Naive B cell (primary cell): Measurements from ENCODE around the gene SKP2. TPM values are rescaled to one million over a fixed set of nuclear protein-coding genes. Genes with fewer than 3 reads are reported as not detected.
A peak's percentile ranks its signal among the peaks of the same experiment; 100 is the strongest.
"Not testable (repeated sequence)": the region's sequence is repeated elsewhere in the genome, so short reads cannot be mapped to it uniquely, and the experiment has no call there.

Experiments used
- ATAC-seq, 2 donors: fragments of 150-1000 bp; cut with Tn5 transposase; 2 replicates each; pipeline ENCODE4 v1.10.0; 2021; ENCODE audit warnings: low read depth in 2 of 2, mild to moderate bottlenecking in 2 of 2, moderate library complexity in 2 of 2
- DNase-seq: peaks from one replicate; pipeline ENCODE4 v3.0.0; 2022
- H3K27ac Mint-ChIP-seq, 6 donors: one replicate each; pipeline ENCODE4 v1.8.0; 2020 to 2022; ENCODE audit warnings: mild to moderate bottlenecking in 6 of 6, mixed read lengths in 6 of 6, moderate library complexity in 5 of 6, inconsistent platforms in 2 of 6
- H3K27me3 Mint-ChIP-seq, 3 donors: one replicate each; pipeline ENCODE4 v1.8.0; 2021 to 2022; ENCODE audit warnings: mixed read lengths in 3 of 3, mild to moderate bottlenecking in 1 of 3
- H3K36me3 Mint-ChIP-seq, 2 donors: one replicate each; pipeline ENCODE4 v1.8.0; 2020 to 2022; ENCODE audit warnings: mixed read lengths in 2 of 2, inconsistent platforms in 1 of 2, mild to moderate bottlenecking in 1 of 2
- H3K4me1 Mint-ChIP-seq, 3 donors: one replicate each; pipeline ENCODE4 v1.8.0; 2020 to 2022; ENCODE audit warnings: mixed read lengths in 3 of 3, inconsistent platforms in 1 of 3, mild to moderate bottlenecking in 1 of 3, moderate library complexity in 1 of 3
- H3K4me3 Mint-ChIP-seq, 8 donors: one replicate each; pipeline ENCODE4 v1.8.0; 2020 to 2022; ENCODE audit warnings: mild to moderate bottlenecking in 8 of 8, mixed read lengths in 8 of 8, moderate library complexity in 8 of 8, inconsistent platforms in 2 of 8
- H3K9me3 Mint-ChIP-seq, 7 donors: one replicate each; pipeline ENCODE4 v1.8.0; 2020 to 2022; ENCODE audit warnings: mixed read lengths in 7 of 7, mild to moderate bottlenecking in 5 of 7, inconsistent platforms in 2 of 7, moderate library complexity in 1 of 7
- polyA plus RNA-seq, 6 donors: library from polyadenylated mRNA; unstranded; fragments of 300-500 nt; fragmentation: Illumina TruSeq; gene quantifications; one replicate each; pipeline ENCODE4 v1.2.3, GENCODE V29; 2021; ENCODE audit warnings: low read depth in 6 of 6

The SKP2 gene
- polyA plus RNA-seq, 6 donors from 2014 or later = 17.7 to 30.8 (median 24.5) TPM

DNA sequence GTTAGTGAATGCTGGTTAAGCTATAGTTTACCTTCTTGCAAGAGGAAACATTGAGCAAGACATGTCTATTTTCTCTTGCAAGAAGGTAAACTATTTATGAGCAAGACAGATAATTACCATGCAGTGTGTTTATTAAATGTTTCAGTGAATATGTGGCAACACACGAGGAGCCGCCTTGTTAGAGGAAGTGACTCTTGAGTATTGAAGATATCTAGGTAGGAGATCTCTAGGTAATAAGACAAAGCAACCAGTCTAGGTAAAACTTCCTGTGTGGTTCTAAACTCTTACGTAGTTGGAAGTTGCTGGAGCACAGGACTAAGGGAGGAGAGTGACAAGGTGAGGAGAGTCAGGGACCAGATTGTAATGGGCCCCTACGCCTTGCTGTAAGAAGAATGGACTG is 16.8 kb downstream of the SKP2 start:
- H3K4me1 Mint-ChIP-seq = peaks cover 0 to 7% (median under 1%) of the 10 kb centered on the region in 3 donors
- H3K27ac Mint-ChIP-seq = no peak overlapping the region
- H3K9me3 Mint-ChIP-seq = no peaks in the 10 kb centered on the region
- peak overlapping the region in 1 of 8 donors; percentile 35 for H3K4me3 Mint-ChIP-seq
- peaks cover 35 to 37% of the 10 kb centered on the region in 2 donors for H3K36me3 Mint-ChIP-seq
- no peaks in the 10 kb centered on the region for H3K27me3 Mint-ChIP-seq
- ATAC-seq (no peak), DNase-seq (no peak)

DNA sequence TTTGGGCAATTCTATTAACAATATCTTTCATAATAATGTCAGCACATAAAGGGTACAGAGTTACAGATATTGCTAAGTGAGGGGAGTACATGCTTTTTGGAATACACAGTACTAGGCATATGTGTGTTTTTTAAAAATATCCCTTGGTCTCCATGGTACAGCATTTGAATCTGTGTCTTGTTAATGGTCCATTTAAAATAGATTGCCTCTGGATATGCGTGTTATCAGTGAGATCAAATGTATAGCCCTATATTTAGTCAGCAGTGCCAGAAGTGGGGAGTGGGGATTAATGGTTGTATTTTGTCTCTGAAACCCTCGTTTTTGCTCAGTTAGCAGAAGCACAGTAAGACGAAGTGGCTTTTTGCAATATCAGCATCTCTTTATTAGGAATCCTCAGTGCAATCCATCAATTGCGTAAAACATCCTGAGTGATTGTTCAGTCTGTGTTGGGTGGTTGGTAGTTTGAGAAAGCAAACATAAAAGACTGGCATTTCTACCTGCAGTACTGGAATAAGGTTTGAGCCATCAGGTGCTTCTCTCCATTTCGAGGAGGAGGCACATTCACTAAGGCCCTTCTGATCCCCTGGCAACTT is 19.0 kb downstream of the SKP2 start:
- no peak overlapping the region for H3K4me3 Mint-ChIP-seq
- ATAC-seq (no peak), DNase-seq (no peak)
- H3K27ac Mint-ChIP-seq = peak overlapping the region in 1 of 6 donors; percentile 18
- no peaks in the 10 kb centered on the region for H3K27me3 Mint-ChIP-seq
- peaks cover 0 to 3% (median 0%) of the 10 kb centered on the region in 3 donors for H3K4me1 Mint-ChIP-seq
- peaks cover 46 to 47% of the 10 kb centered on the region in 2 donors for H3K36me3 Mint-ChIP-seq
- H3K9me3 Mint-ChIP-seq = no peaks in the 10 kb centered on the region

DNA sequence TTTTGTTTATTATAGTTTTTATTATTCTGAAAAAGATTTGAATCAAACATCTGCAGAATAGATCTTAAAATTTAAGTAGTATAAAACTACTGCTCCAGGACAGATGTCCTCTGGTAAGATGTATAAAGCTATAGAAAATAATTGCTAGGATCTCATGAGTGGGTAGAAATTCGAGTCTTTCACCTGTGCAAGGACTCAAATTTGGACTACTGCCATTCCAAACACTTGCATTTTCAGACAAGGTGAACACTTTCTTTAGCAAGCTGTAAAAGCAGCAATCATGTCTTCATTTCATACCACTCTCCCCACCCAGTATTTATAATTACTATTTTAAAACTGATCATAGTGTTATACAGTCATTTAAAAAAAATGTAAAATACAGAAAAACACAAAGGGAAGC is 20.7 kb downstream of the SKP2 start:
- Mint-ChIP-seq H3K27me3 (no peaks in the 10 kb centered on the region), H3K27ac (no peak overlapping the region), H3K36me3 (peaks cover 38 to 43% of the 10 kb centered on the region in 2 donors), H3K4me3 (no peak overlapping the region), H3K9me3 (no peaks in the 10 kb centered on the region), H3K4me1 (peaks cover 0 to 3% (median 0%) of the 10 kb centered on the region in 3 donors)
- no peak for ATAC-seq
- DNase-seq = no peak

DNA sequence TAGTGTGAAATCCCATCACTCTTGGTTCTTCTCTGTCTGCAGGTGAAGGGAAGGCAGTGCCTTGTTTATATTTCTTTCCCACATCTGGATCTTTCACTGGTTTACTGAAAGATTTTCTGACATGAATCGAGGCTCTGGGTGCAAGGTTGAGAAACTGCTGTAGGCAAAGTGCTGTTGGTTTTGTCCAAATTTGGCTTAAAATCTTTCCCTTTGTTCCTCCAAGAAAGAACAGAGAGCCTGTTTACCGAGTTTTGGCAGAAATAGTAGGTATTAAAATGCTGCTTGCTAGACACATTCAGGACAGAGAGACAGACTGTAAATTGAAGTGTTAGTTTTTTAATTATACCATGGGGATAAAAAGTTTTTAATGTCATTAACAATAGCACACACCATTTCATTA is 21.5 kb downstream of the SKP2 start:
- H3K27me3 Mint-ChIP-seq = no peaks in the 10 kb centered on the region
- no peak overlapping the region for H3K27ac Mint-ChIP-seq
- ATAC-seq (no peak), DNase-seq (no peak)
- peaks cover 30 to 35% of the 10 kb centered on the region in 2 donors for H3K36me3 Mint-ChIP-seq
- no peak overlapping the region for H3K4me3 Mint-ChIP-seq
- H3K9me3 Mint-ChIP-seq = no peaks in the 10 kb centered on the region
- peaks cover 0 to 3% (median 0%) of the 10 kb centered on the region in 3 donors for H3K4me1 Mint-ChIP-seq

DNA sequence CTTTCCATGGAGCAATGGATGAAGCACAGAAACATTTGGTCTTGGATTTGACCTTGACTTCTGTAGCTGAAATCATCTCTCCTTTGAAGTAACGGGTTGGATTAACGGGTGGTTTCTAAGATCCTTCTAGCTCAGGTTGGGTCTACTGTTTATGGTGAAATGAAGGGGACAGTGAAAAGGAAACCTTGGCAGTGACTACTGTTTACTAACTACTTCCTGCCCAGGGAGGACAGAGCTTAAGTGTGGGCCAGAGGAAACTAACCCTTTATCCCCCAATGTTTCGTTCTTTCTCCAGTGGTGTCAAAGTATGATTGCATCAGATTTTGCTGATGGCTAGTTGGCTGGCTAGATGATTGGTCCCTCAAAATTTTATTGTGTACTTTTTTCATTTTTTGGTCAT is 22.2 kb downstream of the SKP2 start:
- Mint-ChIP-seq H3K4me1 (no peaks in the 10 kb centered on the region), H3K27ac (no peak overlapping the region), H3K9me3 (no peaks in the 10 kb centered on the region), H3K27me3 (no peaks in the 10 kb centered on the region), H3K36me3 (peaks cover 23 to 40% of the 10 kb centered on the region in 2 donors), H3K4me3 (no peak overlapping the region)
- ATAC-seq (no peak), DNase-seq (no peak)

DNA sequence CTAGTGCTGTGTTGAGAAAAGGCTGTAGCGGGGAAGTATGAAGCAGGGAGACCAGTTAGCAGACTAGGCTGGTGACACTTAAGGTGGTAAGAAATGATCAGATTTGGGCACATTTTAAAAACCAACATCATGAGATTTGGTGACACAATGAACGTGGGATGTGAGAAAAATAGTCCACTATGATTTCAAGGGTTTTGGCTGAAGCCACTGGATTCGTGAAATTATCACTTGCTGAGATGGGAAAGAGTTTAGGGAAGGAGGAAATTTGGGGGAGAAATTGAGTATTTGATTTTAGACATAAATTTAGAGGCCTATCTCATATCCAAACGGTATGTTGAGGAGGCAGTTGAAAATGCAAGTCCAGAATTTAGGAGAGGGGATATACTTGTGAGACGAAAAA is 23.1 kb downstream of the SKP2 start:
- no peaks in the 10 kb centered on the region for H3K9me3 Mint-ChIP-seq
- ATAC-seq (no peak), DNase-seq (no peak)
- no peak overlapping the region for H3K4me3 Mint-ChIP-seq
- peak overlapping the region in 2 of 6 donors; percentile 3 to 65 for H3K27ac Mint-ChIP-seq
- H3K4me1 Mint-ChIP-seq = no peaks in the 10 kb centered on the region
- no peaks in the 10 kb centered on the region for H3K27me3 Mint-ChIP-seq
- H3K36me3 Mint-ChIP-seq = peaks cover 27 to 46% of the 10 kb centered on the region in 2 donors

DNA sequence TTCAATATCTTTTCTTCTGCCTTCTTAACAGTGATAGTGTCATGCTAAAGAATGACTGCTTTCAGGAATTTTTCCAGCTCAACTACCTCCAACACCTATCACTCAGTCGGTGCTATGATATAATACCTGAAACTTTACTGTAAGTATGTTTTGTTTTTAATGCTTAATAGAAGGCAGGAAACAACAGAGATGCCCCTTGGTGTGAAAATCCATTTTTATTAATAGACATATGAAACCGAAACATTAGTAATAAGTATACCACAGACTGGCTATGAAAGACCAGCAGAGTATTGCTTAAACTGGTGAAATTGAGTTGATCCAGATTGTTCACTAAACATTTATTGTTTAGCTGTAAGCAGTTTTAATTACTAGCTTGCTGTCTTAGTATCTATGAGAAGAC is 25.2 kb downstream of the SKP2 start:
- ATAC-seq (no peak), DNase-seq (no peak)
- Mint-ChIP-seq H3K4me3 (no peak overlapping the region), H3K36me3 (peaks cover 24 to 44% of the 10 kb centered on the region in 2 donors), H3K4me1 (no peaks in the 10 kb centered on the region), H3K27me3 (no peaks in the 10 kb centered on the region), H3K27ac (peak overlapping the region in 2 of 6 donors; percentile 24 to 27), H3K9me3 (no peaks in the 10 kb centered on the region)

DNA sequence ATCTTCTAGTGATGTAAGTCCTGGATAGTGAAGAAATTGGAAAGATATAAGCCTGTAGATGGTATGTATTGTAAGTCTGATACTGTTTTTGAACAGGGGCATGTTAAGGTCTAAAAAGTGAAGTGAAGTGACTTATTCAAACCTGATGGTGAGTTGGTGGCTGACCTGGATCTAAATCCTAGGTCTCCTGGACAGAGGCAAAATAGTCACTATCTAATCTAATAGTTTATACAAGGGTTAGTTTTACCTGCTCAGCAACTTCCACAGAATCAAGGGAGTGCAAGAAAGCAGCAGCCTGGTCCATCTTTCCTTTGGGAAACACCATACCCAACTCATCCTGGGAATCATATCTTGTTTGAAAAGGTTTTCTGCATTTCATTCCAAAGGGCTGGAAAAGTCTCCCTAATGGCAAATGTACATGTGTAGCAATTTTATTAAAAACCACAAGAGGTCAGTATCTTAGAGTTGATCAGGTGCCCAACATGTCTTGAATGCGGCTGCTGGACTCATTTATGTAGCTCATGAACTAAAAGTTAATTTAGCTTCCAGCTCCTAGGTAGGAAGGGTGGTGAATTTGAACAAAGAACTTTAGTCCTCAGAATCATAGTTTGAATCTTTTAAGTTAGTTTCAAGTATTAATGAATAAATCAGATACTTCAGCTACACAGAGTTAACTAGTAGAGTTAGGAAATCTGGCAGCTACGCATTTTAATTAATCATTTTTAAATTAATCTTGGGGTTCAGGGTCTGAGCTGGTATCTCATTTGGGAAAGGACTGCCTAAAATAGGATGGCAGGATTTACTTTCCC is 26.0 kb downstream of the SKP2 start:
- no peak for ATAC-seq
- Mint-ChIP-seq H3K4me1 (no peaks in the 10 kb centered on the region), H3K27ac (peak overlapping the region in 2 of 6 donors; percentile 24 to 67), H3K27me3 (no peaks in the 10 kb centered on the region), H3K9me3 (no peaks in the 10 kb centered on the region), H3K4me3 (no peak overlapping the region), H3K36me3 (peaks cover 24 to 40% of the 10 kb centered on the region in 2 donors)
- no peak for DNase-seq

DNA sequence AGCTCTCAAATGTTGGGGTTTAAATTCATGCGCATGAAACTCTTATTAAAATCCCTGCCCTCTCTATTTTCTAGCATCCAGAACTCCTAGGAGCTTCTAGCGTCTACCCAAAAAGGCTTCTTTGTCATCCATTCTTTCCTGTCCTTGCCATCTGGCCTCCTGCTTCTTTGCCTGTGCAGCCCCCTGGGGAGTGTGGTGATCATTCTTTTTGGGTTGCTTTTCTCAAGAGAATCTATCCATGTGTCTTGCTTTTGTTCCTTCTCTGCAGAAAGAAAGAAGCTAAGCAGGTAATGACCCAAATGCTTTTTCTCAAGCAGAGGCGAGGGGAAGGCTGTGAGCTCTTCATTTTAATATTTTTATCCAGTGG is 26.6 kb downstream of the SKP2 start:
- Mint-ChIP-seq H3K27me3 (no peaks in the 10 kb centered on the region), H3K9me3 (no peaks in the 10 kb centered on the region), H3K36me3 (peaks cover 24 to 38% of the 10 kb centered on the region in 2 donors), H3K4me1 (no peaks in the 10 kb centered on the region), H3K27ac (peak overlapping the region in 1 of 6 donors; percentile 16), H3K4me3 (no peak overlapping the region)
- DNase-seq (no peak), ATAC-seq (no peak)

DNA sequence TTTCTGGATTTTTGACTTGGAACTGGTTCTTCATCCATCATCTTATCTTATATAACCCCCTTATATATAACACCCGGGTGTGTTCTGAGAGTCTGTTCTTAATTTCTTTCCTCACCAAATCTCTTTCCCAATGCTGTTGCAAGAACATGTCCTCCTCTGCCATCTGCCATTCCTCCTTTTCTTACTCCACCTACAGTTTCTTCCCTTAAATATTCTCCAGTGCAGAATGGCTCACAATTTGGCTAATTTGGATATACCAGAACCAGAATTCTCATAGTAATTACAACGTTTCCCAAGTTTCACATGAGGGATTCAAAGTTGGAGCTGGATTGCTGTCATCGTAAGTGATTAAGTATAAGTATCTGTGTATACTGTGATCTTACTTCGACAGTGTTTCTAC is 28.0 kb downstream of the SKP2 start:
- ATAC-seq = no peak
- peaks cover 0 to under 1% (median 0%) of the 10 kb centered on the region in 7 donors for H3K9me3 Mint-ChIP-seq
- H3K27me3 Mint-ChIP-seq = no peaks in the 10 kb centered on the region
- peak overlapping the region in 2 of 6 donors; percentile 32 to 34 for H3K27ac Mint-ChIP-seq
- no peaks in the 10 kb centered on the region for H3K4me1 Mint-ChIP-seq
- peak overlapping the region in 1 of 8 donors; percentile 45 for H3K4me3 Mint-ChIP-seq
- peaks cover 18 to 26% of the 10 kb centered on the region in 2 donors for H3K36me3 Mint-ChIP-seq
- no peak for DNase-seq

DNA sequence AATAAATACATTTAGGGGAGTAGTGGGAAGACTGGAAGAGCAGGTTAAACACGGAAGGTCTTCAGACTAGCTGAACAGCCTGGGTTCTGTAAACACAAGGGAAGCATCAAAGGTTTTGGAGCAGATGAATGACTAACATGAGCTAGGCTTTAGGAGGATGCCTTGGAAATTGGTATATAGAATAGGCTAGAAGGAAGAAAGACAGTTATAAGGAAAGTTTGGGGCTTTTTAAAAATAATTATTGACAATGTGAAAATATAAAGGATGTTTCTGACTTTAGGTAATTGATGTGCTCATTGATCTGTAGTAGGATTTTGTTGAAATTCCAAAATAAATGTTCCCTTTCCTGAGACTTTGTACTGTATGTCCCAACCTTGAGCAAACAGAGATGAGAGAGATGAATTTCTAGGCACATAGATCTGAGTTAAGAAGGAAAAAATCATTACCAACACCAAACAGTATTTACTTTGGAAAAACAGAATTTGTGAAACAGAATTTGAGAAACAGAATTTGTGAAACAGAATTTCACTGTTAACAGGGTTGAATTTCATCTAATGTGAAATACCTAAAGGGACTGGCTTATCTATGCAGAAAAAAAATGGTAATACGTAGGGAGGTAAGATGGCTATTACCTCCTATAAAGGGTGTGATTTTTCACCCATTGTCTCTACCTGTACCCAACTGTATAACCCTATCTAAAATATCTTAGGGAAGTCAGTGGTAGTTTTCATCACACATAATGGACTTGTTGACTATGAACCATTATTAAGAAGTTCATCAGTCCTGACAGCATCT is 28.8 kb downstream of the SKP2 start:
- ATAC-seq (no peak), DNase-seq (no peak)
- Mint-ChIP-seq H3K27me3 (no peaks in the 10 kb centered on the region), H3K4me1 (no peaks in the 10 kb centered on the region), H3K4me3 (no peak overlapping the region), H3K36me3 (peaks cover 10 to 27% of the 10 kb centered on the region in 2 donors), H3K9me3 (peaks cover 0 to 4% (median 0%) of the 10 kb centered on the region in 7 donors), H3K27ac (peak overlapping the region in 3 of 6 donors; percentile 5 to 25 (median 13))

DNA sequence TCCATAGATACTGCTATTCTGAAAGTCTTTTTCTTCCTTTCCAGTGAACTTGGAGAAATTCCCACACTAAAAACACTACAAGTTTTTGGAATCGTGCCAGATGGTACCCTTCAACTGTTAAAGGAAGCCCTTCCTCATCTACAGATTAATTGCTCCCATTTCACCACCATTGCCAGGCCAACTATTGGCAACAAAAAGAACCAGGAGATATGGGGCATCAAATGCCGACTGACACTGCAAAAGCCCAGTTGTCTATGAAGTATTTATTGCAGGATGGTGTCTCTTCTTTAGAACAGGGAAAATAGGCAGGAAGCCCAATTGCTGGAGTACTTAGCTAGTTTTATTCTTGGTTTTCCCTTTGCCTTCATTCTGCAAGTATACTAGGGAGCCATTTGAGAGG is 29.9 kb downstream of the SKP2 start:
- H3K36me3 Mint-ChIP-seq = peaks cover 17 to 30% of the 10 kb centered on the region in 2 donors

DNA sequence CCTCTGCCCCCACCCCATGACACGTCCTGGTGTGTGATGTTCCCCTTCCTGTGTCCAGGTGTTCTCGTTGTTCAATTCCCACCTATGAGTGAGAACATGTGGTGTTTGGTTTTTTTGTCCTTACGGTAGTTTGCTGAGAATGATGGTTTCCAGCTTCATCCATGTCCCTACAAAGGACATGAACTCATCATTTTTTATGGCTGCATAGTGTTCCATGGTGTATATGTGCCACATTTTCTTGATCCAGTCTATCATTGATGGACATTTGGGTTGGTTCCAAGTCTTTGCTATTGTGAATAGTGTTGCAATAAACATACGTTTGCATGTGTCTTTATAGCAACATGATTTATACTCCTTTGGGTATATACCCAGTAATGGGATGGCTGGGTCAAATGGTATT is 32.5 kb downstream of the SKP2 start:
- H3K36me3 Mint-ChIP-seq = peaks cover 38 to 43% of the 10 kb centered on the region in 2 donors
- not testable (repeated sequence) for H3K27me3 Mint-ChIP-seq, DNase-seq, H3K4me3 Mint-ChIP-seq, H3K4me1 Mint-ChIP-seq, H3K27ac Mint-ChIP-seq, ATAC-seq
- peaks cover 5 to 16% (median 9%) of the 10 kb centered on the region in 7 donors for H3K9me3 Mint-ChIP-seq

More for the DNA sequence above, 29.9 kb downstream of the SKP2 start:
- Mint-ChIP-seq H3K27ac (peak overlapping the region in 1 of 6 donors; percentile 21), H3K27me3 (no peaks in the 10 kb centered on the region), H3K4me1 (no peaks in the 10 kb centered on the region), H3K4me3 (no peak overlapping the region), H3K9me3 (peaks cover 0 to 4% (median 0%) of the 10 kb centered on the region in 7 donors)
- no peak for DNase-seq
- no peak for ATAC-seq
